ENCODE data around the gene GRIN2A.

GRIN2A gene

GRCh38 chr16:10130538-10130937 is 51.7 kb downstream of the GRIN2A start:
- DNase-seq (ENCODE audit: low read depth), result no peak

DNA sequence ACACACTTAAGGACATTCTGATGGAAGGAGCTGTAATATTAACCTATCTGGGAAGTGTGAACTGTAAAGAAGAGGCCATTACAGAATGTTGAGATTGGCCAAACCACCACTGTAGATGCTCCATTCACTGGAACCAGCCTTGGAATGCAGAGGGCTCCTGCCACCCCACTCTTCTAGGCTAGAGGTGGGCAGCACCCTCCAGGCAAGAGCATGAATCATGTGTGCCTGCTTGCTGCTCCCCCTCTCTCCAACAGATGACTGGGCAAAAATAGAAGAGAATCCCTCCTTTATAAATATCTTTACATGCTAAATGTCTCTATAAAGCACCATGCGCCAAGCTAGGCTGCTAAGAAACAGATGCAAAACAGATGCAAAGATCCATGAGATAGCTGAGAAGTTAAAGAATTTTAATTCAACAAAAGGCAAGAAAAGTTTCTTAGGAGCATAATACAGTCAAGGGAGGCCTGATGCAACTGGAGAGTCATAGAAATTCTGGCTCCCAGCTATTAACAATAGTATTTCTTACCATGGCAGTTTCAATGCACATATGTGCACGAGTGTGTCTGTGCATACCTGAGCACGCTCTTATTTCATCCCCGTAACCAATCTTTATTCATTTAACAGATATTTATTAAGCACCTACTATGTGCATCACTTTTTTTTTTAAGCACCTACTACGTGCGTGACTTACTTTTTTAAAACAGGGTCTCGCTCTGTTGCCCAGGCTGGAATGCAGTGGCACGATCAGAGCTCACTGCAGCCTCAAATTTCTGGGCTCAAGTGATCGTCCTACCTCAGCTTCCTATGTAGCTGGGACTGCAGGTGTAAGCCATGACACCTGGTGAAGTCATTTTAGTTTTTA is 53.6 kb downstream of the GRIN2A start:
- no peak for DNase-seq (ENCODE audit: low read depth)

- no peak for DNase-seq (ENCODE audit: low read depth)
Measured at GRCh38 chr16:10126686-10127085, 55.5 kb downstream of the GRIN2A start.

GRCh38 chr16:10123141-10123540 is 59.1 kb downstream of the GRIN2A start:
- no peak for DNase-seq (ENCODE audit: low read depth)

DNA sequence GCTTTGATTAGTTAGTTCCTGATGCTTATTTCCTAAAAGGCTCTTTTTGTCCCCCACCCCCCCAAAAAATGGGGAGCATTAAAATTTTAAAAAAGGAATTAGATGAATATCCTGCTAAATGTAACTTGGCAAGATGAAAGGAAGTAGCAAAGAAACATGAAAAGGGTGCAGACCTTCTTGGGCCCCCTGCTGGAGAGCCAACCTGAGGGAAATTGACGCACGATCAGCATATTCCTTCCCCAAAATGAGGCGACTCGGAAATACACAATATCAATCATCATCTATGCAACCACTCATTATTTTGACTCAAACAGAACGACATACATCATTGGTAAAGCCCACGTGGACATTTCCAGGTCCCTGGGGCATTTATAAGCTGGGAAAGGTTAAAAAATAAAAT is 59.7 kb downstream of the GRIN2A start:
- DNase-seq (ENCODE audit: low read depth), result no peak

DNA sequence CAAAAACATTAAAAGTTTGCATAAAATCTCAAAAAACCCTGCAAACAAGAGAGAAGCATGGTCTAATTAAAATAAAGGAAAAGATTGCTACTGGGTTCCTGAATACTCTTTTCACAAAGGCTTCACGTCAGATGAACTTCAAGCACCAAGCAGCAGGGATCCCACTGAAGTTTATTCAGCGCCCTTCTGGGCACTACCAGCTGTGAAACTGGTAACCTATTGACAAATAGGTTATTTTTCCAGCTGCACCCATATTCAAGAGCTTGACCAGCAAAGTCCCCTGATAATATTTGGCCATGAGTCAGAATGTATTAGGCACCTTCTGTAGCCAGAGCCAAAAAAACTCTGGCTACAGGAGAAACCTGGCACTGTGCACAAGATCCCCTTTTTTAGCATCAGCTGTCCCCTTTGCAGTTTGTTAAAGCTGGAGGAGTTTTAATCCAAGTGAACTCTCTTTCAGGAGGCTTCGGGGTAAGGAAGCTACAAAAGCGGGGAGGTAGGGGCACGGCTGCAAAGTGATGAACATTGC is 60.3 kb downstream of the GRIN2A start:
- DNase-seq (ENCODE audit: low read depth), result no peak

- no peak for DNase-seq (ENCODE audit: low read depth)
Measured at GRCh38 chr16:10121491-10121890, 60.7 kb downstream of the GRIN2A start.

- DNase-seq (ENCODE audit: low read depth), result no peak
Measured at GRCh38 chr16:10120953-10121352, 61.3 kb downstream of the GRIN2A start.

DNA sequence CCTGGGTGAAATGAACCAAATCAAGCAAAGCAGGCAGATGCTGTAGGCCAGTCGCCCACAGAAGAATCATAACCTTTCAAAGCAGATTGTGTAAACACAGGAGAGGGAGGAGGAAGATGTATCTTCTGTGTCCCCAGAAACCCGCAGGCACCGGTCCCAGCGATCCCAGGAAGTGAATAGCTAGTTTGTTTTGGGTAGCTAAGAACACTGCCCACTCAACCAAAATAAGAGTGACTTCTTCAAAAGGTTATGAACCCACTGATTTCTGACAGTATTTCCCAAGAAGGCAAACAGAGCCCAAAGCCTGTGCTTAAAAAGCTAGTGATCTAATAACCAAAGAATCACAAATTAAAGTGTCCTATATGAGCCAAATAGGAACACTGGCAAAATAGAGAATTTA is 67.8 kb downstream of the GRIN2A start:
- DNase-seq (ENCODE audit: low read depth), result no peak

GRCh38 chr16:10113248-10113647 is 69.0 kb downstream of the GRIN2A start:
- no peak for DNase-seq (ENCODE audit: low read depth)

GRCh38 chr16:10112021-10112420 is 70.2 kb downstream of the GRIN2A start:
- DNase-seq (ENCODE audit: low read depth), result no peak

DNA sequence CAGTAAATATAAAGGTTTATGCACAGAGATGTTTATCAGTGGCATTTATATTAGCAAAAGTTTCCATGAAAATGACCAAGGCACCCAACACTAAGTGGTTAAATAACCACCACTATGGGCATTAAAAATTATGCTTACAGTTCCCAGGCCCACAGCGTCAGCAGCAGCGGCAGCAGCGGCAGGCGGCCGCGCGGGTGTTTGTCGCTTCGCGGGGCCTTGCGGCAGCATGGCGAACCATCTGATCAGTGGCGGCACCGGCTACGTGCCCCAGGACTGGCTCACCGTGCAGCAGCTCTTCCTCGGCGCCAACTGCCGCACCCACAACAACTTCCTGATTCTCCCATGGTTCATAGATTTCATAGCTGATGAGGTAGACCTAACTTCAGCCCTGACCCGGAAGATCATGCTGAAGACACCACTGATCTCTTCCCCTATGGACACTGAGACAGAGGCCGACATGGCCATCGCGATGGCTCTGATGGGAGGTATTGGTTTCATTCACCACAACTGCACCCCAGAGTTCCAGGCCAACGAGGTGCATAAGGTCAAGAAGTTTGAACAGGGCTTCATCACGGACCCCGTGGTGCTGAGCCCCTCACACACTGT is 71.0 kb downstream of the GRIN2A start:
- DNase-seq (ENCODE audit: low read depth), result no peak

GRCh38 chr16:10110552-10110951 is 71.7 kb downstream of the GRIN2A start:
- no peak for DNase-seq (ENCODE audit: low read depth)

DNA sequence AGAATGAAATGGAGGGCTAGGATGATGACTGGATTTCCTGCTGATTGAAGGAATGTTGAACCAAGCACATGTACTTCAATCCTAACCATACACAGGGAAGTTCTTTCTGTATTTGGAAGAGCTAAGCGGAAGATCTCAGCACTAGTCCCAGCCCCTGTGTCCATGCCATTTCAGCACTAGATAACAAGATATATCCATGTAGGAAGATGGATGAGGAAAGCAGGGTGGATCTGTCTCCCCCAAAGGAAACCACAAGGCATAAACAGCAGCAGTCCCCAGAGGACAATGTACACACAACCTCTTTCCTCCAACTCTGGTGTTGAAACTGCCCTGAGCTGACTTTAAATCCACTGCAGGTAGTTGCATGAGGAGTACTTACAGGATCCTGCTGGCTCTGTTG is 75.1 kb downstream of the GRIN2A start:
- no peak for DNase-seq (ENCODE audit: low read depth)

GRCh38 chr16:10103700-10104099 is 78.5 kb downstream of the GRIN2A start:
- DNase-seq (ENCODE audit: low read depth), result no peak

DNA sequence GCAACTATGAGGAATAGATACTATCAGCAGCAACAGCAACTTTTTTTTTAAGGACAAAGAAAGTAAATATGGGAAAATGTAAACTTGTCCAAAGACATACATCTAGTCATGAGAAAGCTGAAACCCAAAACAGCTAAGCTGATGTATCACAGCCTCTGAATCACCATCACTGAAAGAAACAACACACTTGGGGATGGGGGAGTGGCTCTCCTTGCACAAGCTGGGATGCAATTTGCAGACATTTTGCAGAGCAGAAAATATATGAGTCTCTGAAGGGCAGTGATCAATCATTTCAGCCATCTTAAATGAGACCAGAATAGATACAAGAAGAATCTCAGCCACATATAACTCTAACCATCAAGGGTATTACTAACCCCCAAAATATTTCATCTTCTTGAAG is 79.1 kb downstream of the GRIN2A start:
- no peak for DNase-seq (ENCODE audit: low read depth)

DNA sequence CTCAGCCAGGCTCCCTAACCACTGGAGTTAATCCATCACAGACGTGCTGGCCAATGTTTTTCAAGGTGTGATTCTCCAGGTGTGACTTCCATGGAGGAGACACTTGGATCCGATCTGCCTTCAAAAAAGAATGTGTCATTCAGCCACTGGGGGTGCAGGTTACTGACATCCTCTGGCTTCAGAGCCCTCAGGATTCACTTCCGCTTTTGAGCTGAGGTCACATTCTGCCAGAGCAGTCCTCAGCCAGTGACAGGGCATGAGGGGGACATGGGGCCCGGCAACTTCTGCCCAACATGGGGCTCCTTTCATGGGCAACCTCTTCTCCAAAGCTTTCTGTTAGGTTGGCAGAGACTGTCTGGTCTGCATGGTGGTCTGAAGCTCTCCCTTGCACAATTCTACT is 81.4 kb downstream of the GRIN2A start:
- DNase-seq (ENCODE audit: low read depth), result no peak

- DNase-seq (ENCODE audit: low read depth), result no peak
Measured at GRCh38 chr16:10098991-10099390, 83.2 kb downstream of the GRIN2A start.

GRCh38 chr16:10097271-10097670 is 85.0 kb downstream of the GRIN2A start:
- no peak for DNase-seq (ENCODE audit: low read depth)

GRCh38 chr16:10093576-10093975 is 88.7 kb downstream of the GRIN2A start:
- DNase-seq (ENCODE audit: low read depth), result no peak

- DNase-seq (ENCODE audit: low read depth), result no peak
Measured at GRCh38 chr16:10090816-10091215, 91.4 kb downstream of the GRIN2A start.

- DNase-seq (ENCODE audit: low read depth), result no peak
Measured at GRCh38 chr16:10088380-10088793, 93.8 kb downstream of the GRIN2A start.

- DNase-seq (ENCODE audit: low read depth), result no peak
Measured at GRCh38 chr16:10087151-10087550, 95.1 kb downstream of the GRIN2A start.

DNA sequence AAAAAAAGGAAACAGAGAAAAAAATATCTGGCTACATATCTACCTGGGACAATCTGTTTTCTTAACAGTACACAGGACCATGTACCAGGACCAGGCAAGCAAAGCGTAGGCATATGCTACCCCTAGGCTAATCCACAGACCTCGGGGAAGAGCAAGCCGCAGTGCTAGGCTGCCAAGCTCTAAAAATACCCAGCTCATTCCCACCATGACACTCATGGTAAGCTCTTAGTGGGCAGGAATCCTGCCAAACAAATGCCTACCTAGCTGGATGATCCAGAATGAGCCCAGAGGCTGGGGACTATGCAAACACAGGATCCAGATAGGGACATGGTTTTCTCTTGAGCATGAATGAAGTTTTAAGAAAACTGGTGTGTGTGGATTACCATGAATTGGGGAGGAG is 95.6 kb downstream of the GRIN2A start:
- no peak for DNase-seq (ENCODE audit: low read depth)

Measured in activated T-helper 9 cell treated with anti-CD3 and anti-CD28 coated beads, Interleukin-2, amount 50 U/mL, for 16 hours (primary cell).